Activated T-helper 17 cell treated with anti-CD3 and anti-CD28 coated beads, Interleukin-2, amount 50 U/mL, for 72 hours (primary cell): ENCODE data around the gene ROBO1. TPM values are rescaled to one million over a fixed set of nuclear protein-coding genes. Genes with fewer than 3 reads are reported as not detected.
"Not testable (repeated sequence)": the region's sequence is repeated elsewhere in the genome, so short reads cannot be mapped to it uniquely, and the experiment has no call there.

Source experiments
- ATAC-seq: fragments of 150-1000 bp; cut with Tn5 transposase; replicated peaks from 2 replicates; pipeline ENCODE4 v1.10.0; 2021; ENCODE audit warnings: mild to moderate bottlenecking, moderate library complexity
- H3K27ac Mint-ChIP-seq: one replicate; pipeline ENCODE4 v1.8.0; 2022; ENCODE audit warnings: mixed read lengths
- H3K27me3 Mint-ChIP-seq: one replicate; pipeline ENCODE4 v1.8.0; 2022; ENCODE audit warnings: mixed read lengths
- H3K36me3 Mint-ChIP-seq: one replicate; pipeline ENCODE4 v1.8.0; 2022; ENCODE audit warnings: low read depth, mild to moderate bottlenecking, mixed read lengths
- H3K4me1 Mint-ChIP-seq: one replicate; pipeline ENCODE4 v1.8.0; 2022; ENCODE audit warnings: mixed read lengths
- H3K4me3 Mint-ChIP-seq: one replicate; pipeline ENCODE4 v1.8.0; 2022; ENCODE audit warnings: mild to moderate bottlenecking, mixed read lengths
- H3K9me3 Mint-ChIP-seq: one replicate; pipeline ENCODE4 v1.8.0; 2022; ENCODE audit warnings: mixed read lengths
- total RNA-seq, 2 donors: library from RNA; stranded (reverse); gene quantifications; one replicate each; pipeline ENCODE4 v1.2.3, GENCODE V29; 2022

The ROBO1 gene
- total RNA-seq, 2 donors from 2014 or later: not detected

DNA sequence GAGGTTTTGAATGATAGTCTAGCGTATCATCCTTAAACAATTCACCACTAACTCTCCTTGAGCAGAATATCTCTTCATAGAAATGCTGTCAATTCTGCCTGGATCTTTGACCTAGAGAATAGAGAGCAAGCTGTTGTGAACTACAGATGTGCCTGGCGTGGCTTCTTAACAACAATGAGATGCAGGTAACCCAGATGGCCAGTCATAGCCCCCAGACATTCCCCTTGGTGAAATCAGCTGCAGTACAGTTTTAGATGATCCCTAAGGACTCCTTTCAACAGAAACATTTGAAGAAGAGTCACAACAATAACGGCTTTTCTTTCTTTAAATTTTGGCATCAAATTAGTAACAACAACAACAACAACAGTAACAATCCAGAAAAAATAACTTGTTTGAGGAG is 1041.3 kb downstream of the ROBO1 start:
- H3K9me3 Mint-ChIP-seq: peaks cover 5% of the 10 kb centered on the region
- no peaks in the 10 kb centered on the region for H3K36me3 Mint-ChIP-seq
- no peak overlapping the region for H3K27ac Mint-ChIP-seq
- no peak for ATAC-seq
- no peaks in the 10 kb centered on the region for H3K4me1 Mint-ChIP-seq
- H3K4me3 Mint-ChIP-seq: no peak overlapping the region
- no peaks in the 10 kb centered on the region for H3K27me3 Mint-ChIP-seq

DNA sequence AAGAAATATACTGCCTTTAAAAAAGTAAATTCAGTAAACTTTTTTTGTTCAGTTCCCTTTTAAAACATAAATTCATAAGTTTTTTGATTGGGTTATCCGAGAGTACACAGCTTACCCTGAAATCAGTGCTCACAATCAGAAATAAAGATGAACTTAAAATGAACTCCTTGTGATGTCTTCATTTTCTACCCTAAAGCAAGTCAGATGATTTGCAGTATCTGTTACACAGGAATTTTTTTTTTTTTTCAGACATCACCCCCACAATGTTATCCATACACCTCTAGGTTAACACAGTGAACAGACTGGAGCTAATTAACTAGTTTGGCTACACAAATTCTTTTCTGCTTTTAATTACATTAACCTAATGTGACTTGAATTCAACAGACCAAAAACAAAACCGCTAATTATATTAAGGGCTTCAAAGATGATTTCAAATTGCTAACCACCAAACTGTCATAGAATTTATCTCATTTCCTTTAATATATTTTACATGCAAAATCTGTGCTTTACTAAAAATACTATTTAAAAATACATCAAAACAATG is 1042.0 kb downstream of the ROBO1 start:
- no peaks in the 10 kb centered on the region for H3K36me3 Mint-ChIP-seq
- peaks cover 5% of the 10 kb centered on the region for H3K9me3 Mint-ChIP-seq
- no peak overlapping the region for H3K4me3 Mint-ChIP-seq
- no peak for ATAC-seq
- no peaks in the 10 kb centered on the region for H3K4me1 Mint-ChIP-seq
- H3K27ac Mint-ChIP-seq: no peak overlapping the region
- H3K27me3 Mint-ChIP-seq: no peaks in the 10 kb centered on the region

DNA sequence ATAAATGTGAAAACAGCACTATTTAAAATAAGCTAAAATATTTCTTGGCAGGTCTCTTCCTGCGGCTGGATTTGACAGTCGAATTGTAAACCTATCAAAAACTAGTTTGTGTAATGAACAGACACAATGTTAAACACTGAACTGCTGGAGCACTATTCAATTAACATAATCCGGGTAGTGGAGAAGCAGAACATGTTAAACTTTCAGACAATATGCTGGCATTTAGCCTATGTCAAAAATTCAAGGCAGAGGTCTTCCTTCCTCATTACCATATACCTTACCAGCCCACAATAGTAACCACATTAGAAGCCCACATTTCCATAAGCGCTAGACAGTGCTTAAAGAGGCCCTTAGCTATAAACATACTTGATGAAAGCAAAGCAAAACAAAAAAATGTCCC is 1042.9 kb downstream of the ROBO1 start:
- no peaks in the 10 kb centered on the region for H3K36me3 Mint-ChIP-seq
- H3K4me3 Mint-ChIP-seq: no peak overlapping the region
- no peaks in the 10 kb centered on the region for H3K27me3 Mint-ChIP-seq
- H3K9me3 Mint-ChIP-seq: peaks cover 5% of the 10 kb centered on the region
- no peak overlapping the region for H3K27ac Mint-ChIP-seq
- no peak for ATAC-seq
- H3K4me1 Mint-ChIP-seq: no peaks in the 10 kb centered on the region

DNA sequence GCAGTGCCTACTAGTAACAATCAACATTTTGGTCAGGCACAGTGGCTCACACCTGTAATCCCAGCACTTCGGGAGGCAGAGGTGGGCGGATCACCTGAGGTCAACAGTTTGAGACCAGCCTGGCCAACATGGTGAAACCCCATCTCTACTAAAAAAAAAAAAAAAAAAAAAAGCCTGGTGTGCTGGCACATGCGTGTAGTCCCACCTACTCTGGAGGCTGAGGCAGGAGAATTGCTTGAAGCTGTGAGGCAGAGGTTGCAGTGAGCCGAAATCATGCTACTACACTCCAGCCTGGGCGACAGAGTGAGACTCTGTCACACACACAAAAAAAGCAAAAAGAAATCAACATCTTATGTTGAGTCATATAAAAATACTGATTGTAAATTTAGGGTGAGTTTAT is 1043.4 kb downstream of the ROBO1 start:
- H3K9me3 Mint-ChIP-seq, ATAC-seq, H3K4me1 Mint-ChIP-seq, H3K27me3 Mint-ChIP-seq, H3K4me3 Mint-ChIP-seq, H3K36me3 Mint-ChIP-seq, H3K27ac Mint-ChIP-seq: not testable (repeated sequence)

DNA sequence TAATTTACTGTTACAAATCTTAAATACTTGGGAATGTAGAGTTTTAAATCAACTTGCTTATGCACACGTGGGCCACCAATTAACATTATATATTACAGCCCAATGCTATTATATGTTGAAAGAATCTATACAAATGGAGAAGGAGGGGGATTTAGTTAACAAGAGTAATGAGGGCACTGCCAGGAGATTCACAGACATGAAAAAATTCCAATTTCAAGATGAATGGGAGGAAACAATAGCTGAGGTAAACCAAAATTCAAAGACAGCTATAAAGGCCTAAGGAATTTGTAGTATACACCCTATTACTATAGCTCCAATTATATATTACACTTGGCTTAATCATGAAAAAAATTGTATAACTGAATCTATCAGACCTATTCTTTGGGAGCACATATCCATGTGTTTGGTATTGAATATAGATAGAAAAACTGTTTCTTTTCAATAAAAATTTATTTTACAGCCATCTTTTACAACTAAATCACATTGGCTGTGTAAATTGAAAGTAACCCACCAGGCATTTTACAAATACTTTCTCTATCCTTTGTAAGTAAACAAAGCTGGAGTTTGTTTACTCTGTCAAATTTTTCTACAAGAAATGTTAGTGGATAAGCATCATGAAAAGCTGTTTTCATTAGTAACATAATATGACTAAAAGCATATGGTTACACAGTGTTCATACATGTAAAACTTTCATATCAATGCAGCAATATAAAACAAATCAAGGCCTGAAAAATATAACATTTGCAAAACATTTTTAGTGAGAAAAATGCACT is 1045.8 kb downstream of the ROBO1 start:
- H3K27me3 Mint-ChIP-seq: no peaks in the 10 kb centered on the region
- peaks cover 4% of the 10 kb centered on the region for H3K9me3 Mint-ChIP-seq
- no peaks in the 10 kb centered on the region for H3K4me1 Mint-ChIP-seq
- no peak overlapping the region for H3K27ac Mint-ChIP-seq
- no peak overlapping the region for H3K4me3 Mint-ChIP-seq
- no peak for ATAC-seq
- no peaks in the 10 kb centered on the region for H3K36me3 Mint-ChIP-seq

DNA sequence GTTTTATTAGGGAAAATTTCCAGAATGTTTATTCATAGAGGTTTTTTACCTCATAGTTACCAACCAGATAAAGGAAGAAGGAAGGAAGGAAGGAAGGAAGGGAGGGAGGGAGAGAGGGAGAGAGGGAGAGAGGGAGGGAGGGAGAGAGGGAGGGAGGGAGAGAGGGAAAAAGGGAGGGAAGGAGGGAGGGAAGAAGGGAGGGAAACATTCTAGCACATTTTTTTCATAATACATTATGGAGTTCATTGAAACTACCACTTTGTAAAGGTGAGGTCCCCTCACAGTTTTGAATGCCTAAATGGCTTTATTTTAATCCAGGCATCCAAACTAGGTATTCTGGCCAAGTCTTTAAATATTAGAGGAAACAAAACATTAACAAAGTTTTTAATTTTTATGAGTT is 1049.1 kb downstream of the ROBO1 start:
- H3K4me3 Mint-ChIP-seq: no peak overlapping the region
- no peaks in the 10 kb centered on the region for H3K36me3 Mint-ChIP-seq
- H3K4me1 Mint-ChIP-seq: no peaks in the 10 kb centered on the region
- H3K9me3 Mint-ChIP-seq: peaks cover 15% of the 10 kb centered on the region
- H3K27ac Mint-ChIP-seq: no peak overlapping the region
- no peak for ATAC-seq
- H3K27me3 Mint-ChIP-seq: no peaks in the 10 kb centered on the region

DNA sequence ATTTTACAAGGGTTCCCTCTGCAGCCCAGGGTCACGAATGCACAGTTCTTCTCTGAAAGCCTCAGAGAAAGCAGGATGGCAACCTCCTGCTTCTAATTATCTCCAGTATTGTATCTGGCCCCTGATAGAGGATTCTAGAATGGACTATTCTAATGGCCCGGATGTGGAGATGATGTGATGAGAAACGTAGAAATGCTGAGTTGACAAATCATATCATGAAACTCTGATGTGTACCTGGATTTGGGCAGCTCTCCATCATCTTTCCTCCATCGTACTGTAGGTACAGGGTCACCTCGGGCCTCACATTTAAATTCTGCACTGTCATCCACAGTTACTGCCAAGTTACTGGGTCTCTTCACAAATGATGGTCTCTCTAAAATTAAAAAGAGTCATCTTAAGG is 1050.8 kb downstream of the ROBO1 start:
- Mint-ChIP-seq H3K4me1 (no peaks in the 10 kb centered on the region), H3K27me3 (no peaks in the 10 kb centered on the region), H3K27ac (no peak overlapping the region), H3K9me3 (peaks cover 15% of the 10 kb centered on the region), H3K36me3 (no peaks in the 10 kb centered on the region), H3K4me3 (no peak overlapping the region)
- no peak for ATAC-seq

DNA sequence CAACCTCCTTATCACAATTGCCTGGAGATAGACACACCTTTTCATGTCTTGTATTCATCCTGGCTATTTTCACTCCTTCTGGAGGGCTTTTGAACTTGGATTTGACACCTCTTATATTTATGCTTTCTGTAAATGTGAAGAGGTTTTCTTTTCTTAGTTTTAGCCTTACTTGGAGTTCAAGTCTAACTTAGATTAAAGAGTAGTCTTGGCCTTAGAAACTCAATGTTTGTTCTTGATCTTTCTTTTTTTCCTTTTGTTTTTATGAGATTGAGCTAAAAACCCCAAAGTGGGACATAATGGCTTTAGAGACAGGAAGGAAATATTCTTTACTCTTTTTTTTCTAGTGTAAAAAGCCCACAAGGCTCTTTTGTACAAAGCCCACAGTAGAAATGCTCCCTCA is 1054.9 kb downstream of the ROBO1 start:
- no peaks in the 10 kb centered on the region for H3K27me3 Mint-ChIP-seq
- no peak overlapping the region for H3K27ac Mint-ChIP-seq
- no peak overlapping the region for H3K4me3 Mint-ChIP-seq
- no peak for ATAC-seq
- H3K9me3 Mint-ChIP-seq: peaks cover 11% of the 10 kb centered on the region
- H3K4me1 Mint-ChIP-seq: no peaks in the 10 kb centered on the region
- no peaks in the 10 kb centered on the region for H3K36me3 Mint-ChIP-seq

DNA sequence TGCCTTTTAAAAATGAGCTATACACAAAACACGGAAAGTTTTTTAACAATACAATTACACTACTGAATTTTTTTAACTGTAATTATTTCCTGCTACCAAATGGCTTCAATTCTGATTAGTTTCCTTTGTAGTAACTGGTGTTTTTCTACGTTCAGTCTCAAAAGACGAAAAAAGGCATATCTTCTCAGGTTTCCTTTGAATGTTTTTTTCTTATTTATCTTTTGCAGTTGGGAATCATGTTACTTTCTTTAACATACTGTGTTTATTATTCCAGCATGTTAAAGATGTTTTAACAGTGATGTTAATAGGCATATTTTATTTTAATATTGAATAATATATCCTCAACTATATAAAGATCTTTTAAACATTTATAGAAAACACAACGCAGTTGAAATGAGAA is 1055.5 kb downstream of the ROBO1 start:
- Mint-ChIP-seq H3K4me3 (no peak overlapping the region), H3K27me3 (no peaks in the 10 kb centered on the region), H3K4me1 (no peaks in the 10 kb centered on the region), H3K9me3 (peaks cover 11% of the 10 kb centered on the region), H3K27ac (no peak overlapping the region), H3K36me3 (no peaks in the 10 kb centered on the region)
- ATAC-seq: no peak

DNA sequence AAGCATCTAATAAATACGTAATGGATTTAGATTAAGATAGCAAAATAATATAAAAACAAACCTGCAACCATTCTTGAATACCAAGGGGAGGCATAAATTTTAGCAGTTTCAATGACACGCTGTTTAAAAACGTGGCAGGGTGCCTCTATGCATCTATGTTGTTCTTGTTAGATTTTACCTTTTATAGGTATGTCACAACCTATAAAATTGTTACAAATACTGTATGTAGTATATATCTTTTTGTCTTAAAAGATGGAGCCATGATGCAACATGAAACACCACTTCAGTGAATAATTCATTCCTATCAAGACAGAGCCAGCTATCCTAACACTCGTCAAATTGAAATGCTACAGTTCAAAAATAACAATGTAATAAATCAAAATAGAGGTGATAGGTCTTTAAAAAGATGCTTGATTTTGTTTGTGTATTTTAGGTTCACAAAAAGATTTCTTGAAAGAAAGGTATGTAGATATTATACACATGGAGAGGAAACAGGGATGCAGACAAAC is 1059.2 kb downstream of the ROBO1 start:
- Mint-ChIP-seq H3K27me3 (no peaks in the 10 kb centered on the region), H3K36me3 (no peaks in the 10 kb centered on the region), H3K4me3 (no peak overlapping the region), H3K4me1 (no peaks in the 10 kb centered on the region), H3K9me3 (no peaks in the 10 kb centered on the region), H3K27ac (no peak overlapping the region)
- ATAC-seq: no peak

DNA sequence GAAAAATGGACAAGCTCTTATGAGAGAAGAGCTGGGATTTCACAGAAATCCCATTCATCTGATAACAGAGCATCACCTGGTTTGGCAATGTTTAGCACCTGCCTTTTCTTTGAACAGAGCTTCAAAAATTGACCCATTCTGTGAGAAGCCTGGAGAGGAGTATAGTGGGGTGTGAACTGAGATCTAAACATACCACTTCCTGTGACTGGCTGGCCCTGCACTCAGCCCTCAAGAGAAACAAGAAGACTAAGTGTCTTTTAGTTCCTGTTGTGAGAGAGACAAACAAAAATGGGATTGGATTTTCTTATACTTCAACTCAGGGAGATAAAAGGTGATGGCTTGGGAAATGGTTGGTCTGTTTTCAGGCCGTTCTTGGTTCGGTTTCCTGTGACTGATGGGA is 1060.2 kb downstream of the ROBO1 start:
- ATAC-seq: no peak
- H3K27me3 Mint-ChIP-seq: no peaks in the 10 kb centered on the region
- no peak overlapping the region for H3K4me3 Mint-ChIP-seq
- no peaks in the 10 kb centered on the region for H3K36me3 Mint-ChIP-seq
- no peaks in the 10 kb centered on the region for H3K4me1 Mint-ChIP-seq
- no peak overlapping the region for H3K27ac Mint-ChIP-seq
- no peaks in the 10 kb centered on the region for H3K9me3 Mint-ChIP-seq

DNA sequence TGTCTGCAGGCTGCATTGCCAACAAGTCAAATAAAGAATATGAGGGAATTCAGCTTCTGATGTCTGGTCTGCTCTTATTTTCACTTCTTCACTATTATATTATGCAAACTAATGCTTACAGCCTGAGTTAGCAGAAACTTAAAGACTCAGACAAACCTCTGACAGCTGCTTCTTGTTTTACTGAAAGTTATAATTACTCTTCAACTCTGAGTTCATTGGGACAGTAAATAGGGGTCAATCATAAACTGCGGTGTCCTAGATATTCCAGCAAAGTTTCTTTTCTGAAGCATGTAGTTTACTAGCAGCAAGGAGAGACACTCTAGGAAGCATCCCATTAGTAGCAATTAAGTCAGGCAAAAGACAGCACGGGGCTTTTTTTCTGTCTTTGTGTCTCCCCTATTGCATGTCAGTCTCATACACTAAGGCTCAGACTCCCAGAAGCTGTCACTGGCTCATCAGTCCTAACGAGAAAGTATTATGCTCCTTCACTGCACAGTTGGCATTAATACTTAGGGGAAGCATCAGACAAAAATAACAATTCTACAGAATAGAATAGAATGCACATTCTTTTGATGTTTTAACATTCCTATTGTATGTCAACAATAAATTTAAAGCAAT is 1060.8 kb downstream of the ROBO1 start:
- Mint-ChIP-seq H3K27me3 (no peaks in the 10 kb centered on the region), H3K9me3 (no peaks in the 10 kb centered on the region), H3K36me3 (no peaks in the 10 kb centered on the region), H3K27ac (no peak overlapping the region), H3K4me1 (no peaks in the 10 kb centered on the region), H3K4me3 (no peak overlapping the region)
- no peak for ATAC-seq

DNA sequence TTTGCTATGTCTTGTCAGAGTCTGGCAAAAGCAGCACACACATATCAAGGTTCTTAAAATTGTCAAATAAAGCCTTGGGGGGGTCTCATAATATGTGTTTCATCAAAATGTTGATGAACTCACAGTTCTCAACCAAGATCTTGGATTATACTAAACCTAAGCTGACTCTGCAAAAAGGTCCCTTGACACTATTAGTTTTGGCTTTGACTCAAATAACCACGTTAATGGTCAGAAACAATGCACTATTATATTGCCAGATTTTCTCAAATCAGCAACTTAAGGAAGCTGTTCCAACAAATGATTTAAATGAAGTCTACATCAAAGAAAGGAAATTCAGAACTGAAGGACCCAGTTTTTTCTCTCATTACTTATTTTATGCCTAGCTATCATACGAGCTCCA is 1063.9 kb downstream of the ROBO1 start:
- H3K36me3 Mint-ChIP-seq: no peaks in the 10 kb centered on the region
- peaks cover 5% of the 10 kb centered on the region for H3K9me3 Mint-ChIP-seq
- H3K27me3 Mint-ChIP-seq: no peaks in the 10 kb centered on the region
- H3K27ac Mint-ChIP-seq: no peak overlapping the region
- no peak overlapping the region for H3K4me3 Mint-ChIP-seq
- H3K4me1 Mint-ChIP-seq: no peaks in the 10 kb centered on the region
- no peak for ATAC-seq

DNA sequence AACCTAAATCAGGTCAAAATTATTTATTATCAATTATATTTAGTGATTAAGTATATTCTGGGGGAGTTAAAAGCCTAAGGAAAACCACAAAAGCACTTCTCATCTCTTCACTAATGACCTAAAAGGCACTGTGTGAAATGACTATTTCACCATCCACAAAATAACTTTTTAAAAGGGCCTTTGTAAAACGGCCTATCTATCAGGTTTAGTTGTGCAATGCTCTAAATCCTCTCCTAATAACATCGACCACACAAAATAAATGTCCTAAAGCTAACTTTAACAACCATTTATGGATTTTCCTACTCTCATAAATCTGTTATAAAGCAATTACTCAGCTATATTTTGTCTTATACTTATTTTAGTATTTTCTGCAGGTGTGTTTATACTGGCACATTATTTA is 1066.3 kb downstream of the ROBO1 start:
- no peaks in the 10 kb centered on the region for H3K36me3 Mint-ChIP-seq
- ATAC-seq: no peak
- H3K27ac Mint-ChIP-seq: no peak overlapping the region
- no peaks in the 10 kb centered on the region for H3K27me3 Mint-ChIP-seq
- no peak overlapping the region for H3K4me3 Mint-ChIP-seq
- H3K9me3 Mint-ChIP-seq: peaks cover 8% of the 10 kb centered on the region
- no peaks in the 10 kb centered on the region for H3K4me1 Mint-ChIP-seq

DNA sequence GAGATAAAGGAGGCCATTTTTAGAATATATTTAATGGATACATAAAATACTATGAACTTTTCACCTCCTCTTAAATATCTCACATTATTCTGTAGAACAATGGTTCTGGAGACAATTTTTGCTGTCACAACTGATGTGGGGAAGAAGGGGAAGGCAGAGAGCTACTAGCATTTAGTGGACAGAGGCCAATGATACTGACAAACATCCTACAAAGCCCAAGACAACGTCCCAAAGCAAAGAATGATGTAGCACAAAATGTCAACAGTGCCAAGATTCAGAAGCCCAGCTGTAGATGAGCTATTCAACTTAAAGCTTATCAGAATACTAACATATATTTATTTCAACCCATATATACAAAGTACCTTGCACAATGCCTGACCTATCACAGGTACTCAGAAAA is 1069.4 kb downstream of the ROBO1 start:
- no peak for ATAC-seq
- no peak overlapping the region for H3K27ac Mint-ChIP-seq
- H3K36me3 Mint-ChIP-seq: no peaks in the 10 kb centered on the region
- H3K4me3 Mint-ChIP-seq: no peak overlapping the region
- no peaks in the 10 kb centered on the region for H3K27me3 Mint-ChIP-seq
- peaks cover 8% of the 10 kb centered on the region for H3K9me3 Mint-ChIP-seq
- H3K4me1 Mint-ChIP-seq: no peaks in the 10 kb centered on the region
